AG09319 (cell line): ENCODE results near the gene MRPL14.

ENCODE experiments used
- DNase-seq: peaks from one replicate; pipeline ENCODE4 v3.0.0-alpha.2; 2010; ENCODE audit warnings: low read depth; ENCODE audit errors: extremely low read depth
- TF ChIP-seq, protein P1 (sequence below): IDR thresholded peaks from 2 replicates; pipeline ENCODE4 v1.5.1; 2011; ENCODE audit warnings: low read depth, mild to moderate bottlenecking, inconsistent platforms, low read length, moderate library complexity

The MRPL14 gene

DNA sequence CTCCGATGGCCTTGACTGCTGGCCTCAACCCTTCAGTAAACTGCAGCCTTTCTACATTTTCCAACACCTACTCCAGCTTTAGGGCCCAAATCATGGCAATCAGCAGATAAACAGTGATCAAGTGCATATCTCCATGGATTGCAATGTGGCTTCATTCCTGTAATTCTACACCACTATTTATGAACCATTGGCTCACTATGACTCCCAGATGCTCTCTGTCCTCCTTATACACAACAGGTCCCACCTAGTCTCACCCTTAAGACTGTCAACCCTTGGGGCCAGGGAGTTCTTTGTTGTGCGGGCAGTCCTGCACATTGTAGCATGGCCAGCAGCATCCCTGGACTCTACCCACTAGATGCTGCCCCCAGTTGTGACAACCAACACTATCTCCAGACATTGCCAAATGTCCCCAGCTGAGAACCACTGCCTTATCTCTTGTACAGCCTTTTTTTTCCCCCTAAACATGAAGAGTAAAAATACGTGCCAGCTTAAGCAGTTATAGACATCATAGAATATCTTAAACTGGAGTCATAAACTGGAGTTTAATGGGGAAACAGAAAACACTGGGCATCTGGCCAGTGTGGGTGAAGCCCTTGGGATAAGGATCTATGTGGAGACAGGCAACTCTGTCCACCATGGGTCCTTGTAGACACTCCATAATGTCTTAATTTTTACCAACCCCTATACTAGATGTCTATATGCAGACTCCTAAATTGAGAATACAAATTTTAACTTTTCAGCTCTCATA is 21.1 kb downstream of the MRPL14 start:
- TF ChIP-seq, protein P1, sequence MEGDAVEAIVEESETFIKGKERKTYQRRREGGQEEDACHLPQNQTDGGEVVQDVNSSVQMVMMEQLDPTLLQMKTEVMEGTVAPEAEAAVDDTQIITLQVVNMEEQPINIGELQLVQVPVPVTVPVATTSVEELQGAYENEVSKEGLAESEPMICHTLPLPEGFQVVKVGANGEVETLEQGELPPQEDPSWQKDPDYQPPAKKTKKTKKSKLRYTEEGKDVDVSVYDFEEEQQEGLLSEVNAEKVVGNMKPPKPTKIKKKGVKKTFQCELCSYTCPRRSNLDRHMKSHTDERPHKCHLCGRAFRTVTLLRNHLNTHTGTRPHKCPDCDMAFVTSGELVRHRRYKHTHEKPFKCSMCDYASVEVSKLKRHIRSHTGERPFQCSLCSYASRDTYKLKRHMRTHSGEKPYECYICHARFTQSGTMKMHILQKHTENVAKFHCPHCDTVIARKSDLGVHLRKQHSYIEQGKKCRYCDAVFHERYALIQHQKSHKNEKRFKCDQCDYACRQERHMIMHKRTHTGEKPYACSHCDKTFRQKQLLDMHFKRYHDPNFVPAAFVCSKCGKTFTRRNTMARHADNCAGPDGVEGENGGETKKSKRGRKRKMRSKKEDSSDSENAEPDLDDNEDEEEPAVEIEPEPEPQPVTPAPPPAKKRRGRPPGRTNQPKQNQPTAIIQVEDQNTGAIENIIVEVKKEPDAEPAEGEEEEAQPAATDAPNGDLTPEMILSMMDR = no peak
- no peak for DNase-seq

DNA sequence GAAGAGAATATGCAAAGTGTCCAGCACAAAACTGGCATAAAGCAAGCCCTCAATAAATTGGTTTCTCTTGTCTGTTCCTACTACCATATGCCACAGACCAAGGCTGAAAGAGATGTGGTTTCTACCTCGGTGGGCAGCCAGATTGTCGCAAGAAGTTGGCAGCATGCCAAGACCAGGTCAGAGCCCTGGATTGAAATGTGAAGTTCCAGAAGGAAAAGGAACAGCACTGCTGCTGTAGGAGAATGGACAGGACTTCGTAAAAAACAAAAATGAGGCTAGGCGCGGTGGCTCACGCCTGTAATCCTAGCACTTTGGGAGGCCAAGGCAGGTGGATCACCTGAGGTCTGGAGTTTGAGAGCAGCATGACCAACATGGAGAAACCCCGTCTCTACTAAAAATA is 22.1 kb downstream of the MRPL14 start:
- DNase-seq = no peak
- TF ChIP-seq, protein P1 = no peak

DNA sequence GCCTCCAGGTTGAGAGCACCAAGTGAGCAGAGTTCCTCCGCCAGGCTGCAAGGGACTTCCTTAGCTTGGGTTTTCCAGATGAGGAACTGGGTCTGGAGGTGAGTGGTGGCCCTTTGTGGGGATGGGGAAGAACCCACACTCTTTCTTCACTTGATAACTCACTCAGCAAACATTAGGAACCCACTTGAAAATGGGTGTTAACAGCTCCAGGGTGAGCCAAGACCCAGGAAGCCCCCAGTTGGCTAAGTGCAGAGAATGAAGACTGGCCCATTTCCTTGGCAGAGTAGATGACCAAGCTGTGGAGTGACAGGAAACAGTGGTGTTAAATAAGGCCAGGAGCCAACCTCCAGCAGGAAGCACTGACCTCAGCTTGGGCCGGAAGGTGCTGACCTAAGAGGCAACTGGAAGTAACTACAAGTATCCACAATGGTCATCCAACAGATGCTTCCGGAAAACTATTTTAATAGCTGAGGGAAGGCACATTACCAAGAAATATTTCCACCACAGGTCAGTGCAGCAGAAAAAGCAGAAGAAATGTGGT is 22.7 kb downstream of the MRPL14 start:
- TF ChIP-seq, protein P1 = no peak

DNA sequence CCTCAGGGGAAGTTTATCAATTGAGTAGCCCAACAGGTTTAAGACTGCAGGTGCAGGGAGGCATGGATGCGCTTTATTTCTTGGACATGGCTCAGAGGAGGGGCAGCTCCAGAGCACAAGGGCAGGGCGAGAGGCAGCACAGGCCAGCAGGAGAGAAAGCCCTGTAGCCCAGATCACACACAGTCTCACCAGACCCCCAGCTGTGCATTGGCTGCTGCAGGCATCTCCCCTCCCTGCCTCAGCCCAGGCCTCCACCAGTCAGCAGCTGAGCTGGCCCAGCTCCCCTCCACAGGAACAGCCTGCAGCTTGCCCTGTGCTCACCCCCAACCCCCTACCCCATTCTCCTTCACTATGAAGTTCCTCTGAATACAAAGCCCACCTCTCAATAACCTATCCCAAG is 24.7 kb downstream of the MRPL14 start:
- no peak for DNase-seq
- TF ChIP-seq, protein P1 = no peak

More for the DNA sequence above, 22.7 kb downstream of the MRPL14 start:
- DNase-seq = no peak

DNA sequence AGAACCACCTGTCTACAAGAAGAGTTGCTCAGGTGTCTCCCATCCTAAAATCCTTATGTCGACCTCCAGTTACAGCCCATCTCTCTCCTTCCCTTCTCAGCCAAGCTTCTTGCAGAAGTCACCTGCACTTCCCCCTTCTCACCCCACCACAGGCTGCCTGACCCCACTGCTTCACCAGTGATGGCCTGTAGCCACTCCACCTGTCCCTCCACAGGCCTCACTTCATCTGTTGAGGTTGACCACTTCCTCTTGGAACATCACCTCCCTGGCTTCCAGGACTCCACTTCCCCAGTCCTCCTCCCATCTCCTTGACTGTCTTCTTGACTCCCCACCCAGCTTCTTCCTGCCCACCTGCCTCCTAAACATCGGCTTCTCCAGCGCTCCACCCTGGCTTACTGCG is 25.4 kb downstream of the MRPL14 start:
- TF ChIP-seq, protein P1 = no peak
- no peak for DNase-seq

DNA sequence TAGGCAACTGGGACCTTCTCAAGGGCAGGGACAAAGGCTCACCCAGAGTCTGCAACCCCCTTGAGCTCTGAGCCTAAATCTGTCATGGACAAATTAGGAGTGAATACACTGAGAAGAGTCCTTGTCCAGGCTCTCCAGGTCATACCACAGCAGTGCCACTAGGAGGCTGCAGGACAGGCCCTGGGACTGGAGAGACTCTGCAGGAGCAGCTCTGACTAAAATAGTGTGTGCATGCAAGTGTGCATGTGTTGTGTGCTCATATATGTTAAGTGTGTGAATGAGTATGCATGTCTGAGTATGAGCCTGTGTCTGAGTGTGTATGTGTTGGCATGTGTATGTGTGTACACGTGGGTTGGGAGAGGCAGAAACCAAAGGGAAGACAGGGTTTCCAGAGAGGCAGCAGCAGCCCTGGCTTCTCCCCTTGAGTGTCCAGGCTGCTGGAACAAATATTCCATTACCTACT is 27.1 kb downstream of the MRPL14 start:
- DNase-seq = no peak
- TF ChIP-seq, protein P1 = peak; percentile 54

DNA sequence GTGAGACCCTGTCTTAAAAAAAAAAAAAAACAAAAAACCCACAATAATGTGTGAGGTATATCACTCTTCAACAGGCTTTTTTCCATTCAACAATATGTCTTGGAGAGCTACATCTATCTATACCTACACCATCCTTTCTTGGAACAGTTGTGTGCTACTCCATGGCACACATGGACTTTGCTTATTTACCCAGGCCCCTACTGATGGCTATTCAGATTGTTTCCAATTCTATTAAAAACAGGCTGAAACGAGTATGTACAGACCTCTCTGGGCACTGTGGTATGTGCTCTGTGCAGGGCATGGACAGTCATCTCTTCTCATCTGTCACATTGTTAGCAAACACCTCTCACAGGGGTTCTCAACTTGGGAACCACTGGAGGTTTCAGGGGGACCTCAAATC is 28.1 kb downstream of the MRPL14 start:
- TF ChIP-seq, protein P1 = no peak
- no peak for DNase-seq
